Peyer's patch (tissue), 4 donors: ENCODE measurements around the gene GREM2.

Source experiments
- POLR2A ChIP-seq, 2 donors: fragments of 450-650 bp; IDR thresholded peaks; one replicate each; pipeline ENCODE4 v1.5.1; 2017; ENCODE audit warnings: antibody characterized with exemption in 2 of 2, mild to moderate bottlenecking in 2 of 2, moderate library complexity in 2 of 2
- TF ChIP-seq, protein P1 (sequence below), 6 experiments: fragments of 450-650 bp in 4 of 6; fragments of 200-600 bp in 2 of 6; sonication (generic) in 1 of 6; IDR thresholded peaks; one replicate each; pipeline ENCODE4 v1.5.1; 2017 to 2019; ENCODE audit warnings: antibody characterized with exemption in 6 of 6, mild to moderate bottlenecking in 3 of 6, moderate library complexity in 1 of 6

DNA sequence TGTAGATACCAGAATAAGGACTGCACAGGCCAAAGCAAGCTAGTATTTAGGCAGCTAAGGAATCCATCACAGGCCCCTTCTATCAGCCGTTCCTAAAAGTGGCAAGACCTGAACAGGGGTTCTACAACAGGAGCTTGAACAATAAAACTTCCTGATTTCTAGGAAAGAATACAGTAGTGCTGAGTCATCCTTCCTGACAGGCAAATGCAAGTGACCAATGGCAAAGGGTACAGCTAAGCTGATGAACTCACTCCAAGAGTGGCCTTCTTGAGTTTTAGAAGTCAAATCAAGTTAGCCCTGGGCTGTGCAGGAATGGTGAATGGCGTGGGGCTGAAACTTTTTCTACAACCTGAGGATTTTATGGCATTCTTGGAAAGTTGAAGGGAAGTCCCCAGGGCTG is 112.9 kb downstream of the GREM2 start:
- TF ChIP-seq, protein P1, sequence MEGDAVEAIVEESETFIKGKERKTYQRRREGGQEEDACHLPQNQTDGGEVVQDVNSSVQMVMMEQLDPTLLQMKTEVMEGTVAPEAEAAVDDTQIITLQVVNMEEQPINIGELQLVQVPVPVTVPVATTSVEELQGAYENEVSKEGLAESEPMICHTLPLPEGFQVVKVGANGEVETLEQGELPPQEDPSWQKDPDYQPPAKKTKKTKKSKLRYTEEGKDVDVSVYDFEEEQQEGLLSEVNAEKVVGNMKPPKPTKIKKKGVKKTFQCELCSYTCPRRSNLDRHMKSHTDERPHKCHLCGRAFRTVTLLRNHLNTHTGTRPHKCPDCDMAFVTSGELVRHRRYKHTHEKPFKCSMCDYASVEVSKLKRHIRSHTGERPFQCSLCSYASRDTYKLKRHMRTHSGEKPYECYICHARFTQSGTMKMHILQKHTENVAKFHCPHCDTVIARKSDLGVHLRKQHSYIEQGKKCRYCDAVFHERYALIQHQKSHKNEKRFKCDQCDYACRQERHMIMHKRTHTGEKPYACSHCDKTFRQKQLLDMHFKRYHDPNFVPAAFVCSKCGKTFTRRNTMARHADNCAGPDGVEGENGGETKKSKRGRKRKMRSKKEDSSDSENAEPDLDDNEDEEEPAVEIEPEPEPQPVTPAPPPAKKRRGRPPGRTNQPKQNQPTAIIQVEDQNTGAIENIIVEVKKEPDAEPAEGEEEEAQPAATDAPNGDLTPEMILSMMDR (IDR thresholded peaks at IDR 0.05): no peak
- TF ChIP-seq POLR2A (IDR thresholded peaks at IDR 0.05): no peak
